Endothelial cell of umbilical vein (primary cell): ENCODE data around the gene FAM50A. TPM values are rescaled to one million over a fixed set of nuclear protein-coding genes. Genes with fewer than 3 reads are reported as not detected.
"Not testable (repeated sequence)": the region's sequence is repeated elsewhere in the genome, so short reads cannot be mapped to it uniquely, and the experiment has no call there.

Experiments
- Bru-seq: library from RNA; stranded (reverse); fragments of 400-500 nt; gene quantifications from one replicate; lab custom pipeline; 2021; lab: Mats Ljungman, UMichigan
- BruChase-seq, 2 experiments: library from RNA; stranded (reverse); fragments of 400-500 nt; gene quantifications; one replicate each; lab custom pipeline; 2021; lab: Mats Ljungman, UMichigan
- BruUV-seq: library from RNA; stranded (reverse); fragments of 400-500 nt; replicated peaks from 2 replicates; lab custom pipeline; 2021; lab: Mats Ljungman, UMichigan
- CTCF ChIA-PET: fragments of 300-600, 350-600 bp; sonication (Branson Sonifier 250); formaldehyde crosslinking; loops from one replicate; lab custom pipeline; 2021; ENCODE audit warnings: antibody characterized with exemption, inconsistent platforms; lab: Charles Lee
- POLR2A ChIA-PET: fragments of 300-600, 350-600 bp; sonication (Branson Sonifier 250); formaldehyde crosslinking; loops from one replicate; lab custom pipeline; 2021; ENCODE audit warnings: antibody characterized with exemption, inconsistent platforms; lab: Charles Lee
- DNase-seq: peaks from one replicate; pipeline ENCODE4 v3.0.0-alpha.2; 2011; ENCODE audit warnings: low read depth, low spot score
- FAIRE-seq: peaks from 2 replicates; lab custom pipeline; 2011; peaks lifted over from hg19 to GRCh38; lab: Jason Lieb, UNC
- H2AFZ ChIP-seq: 2 replicates; pipeline ENCODE4 v1.6.0; 2012; ENCODE audit warnings: low read depth, low read length, control low read depth, inconsistent platforms
- H3K27ac ChIP-seq: 2 replicates; pipeline ENCODE4 v1.5.1; 2011; ENCODE audit warnings: low read depth, mild to moderate bottlenecking, control low read depth, low read length, moderate library complexity; ENCODE audit not compliant: insufficient read depth
- H3K27me3 ChIP-seq, 2 experiments: 2 replicates each; pipeline versions ENCODE4 v1.6.0 to v1.6.1; 2011; ENCODE audit warnings: low read length in 2 of 2, mixed read lengths in 1 of 2; ENCODE audit not compliant: control insufficient read depth in 2 of 2, insufficient read depth in 2 of 2
- H3K36me3 ChIP-seq, 2 experiments: 2 replicates in 1 of 2; 3 replicates in 1 of 2; pipeline ENCODE4 v1.5.1; 2011; ENCODE audit warnings: low read length in 2 of 2, mild to moderate bottlenecking in 1 of 2, moderate library complexity in 1 of 2; ENCODE audit not compliant: control insufficient read depth in 2 of 2, insufficient read depth in 2 of 2; ENCODE audit errors: extremely low read depth in 1 of 2
- H3K4me1 ChIP-seq: 3 replicates; pipeline ENCODE4 v1.5.1; 2011; ENCODE audit warnings: mild to moderate bottlenecking, low read length; ENCODE audit not compliant: control insufficient read depth, insufficient read depth; ENCODE audit errors: extremely low read depth
- H3K4me2 ChIP-seq: 2 replicates; pipeline ENCODE4 v1.6.1; 2011; ENCODE audit warnings: low read length, control low read depth, mixed read lengths; ENCODE audit not compliant: insufficient read depth
- H3K4me3 ChIP-seq, 3 experiments: fragments of 200-600 bp in 1 of 3; sonication (generic), shearing (Covaris generic) in 1 of 3; replicated peaks in 1 of 3; 2 replicates each; pipeline ENCODE4 v1.5.1; 2011 to 2016; ENCODE audit warnings: control low read depth in 3 of 3, low read length in 3 of 3, mild to moderate bottlenecking in 2 of 3, inconsistent platforms in 1 of 3, low read depth in 1 of 3, moderate library complexity in 1 of 3; ENCODE audit not compliant: insufficient read depth in 1 of 3
- H3K79me2 ChIP-seq: 2 replicates; pipeline ENCODE4 v1.6.0; 2012; ENCODE audit warnings: low read length, inconsistent platforms; ENCODE audit not compliant: control insufficient read depth, insufficient read depth
- H3K9ac ChIP-seq: replicated peaks from 2 replicates; pipeline ENCODE3; 2011; ENCODE audit warnings: low read length, control low read depth; ENCODE audit not compliant: insufficient read depth; ENCODE audit errors: extremely low read depth
- H3K9me1 ChIP-seq: replicated peaks from 3 replicates; pipeline ENCODE4 v1.6.0; 2011; ENCODE audit warnings: mild to moderate bottlenecking, low read length; ENCODE audit not compliant: control insufficient read depth, insufficient read depth; ENCODE audit errors: extremely low read depth
- H3K9me3 ChIP-seq: replicated peaks from 2 replicates; pipeline ENCODE4 v1.5.1; 2012; ENCODE audit warnings: low read length, inconsistent platforms; ENCODE audit not compliant: control insufficient read depth, insufficient read depth
- H4K20me1 ChIP-seq: replicated peaks from 2 replicates; pipeline ENCODE3; 2011; ENCODE audit warnings: mild to moderate bottlenecking, low read length; ENCODE audit not compliant: control insufficient read depth, insufficient read depth; ENCODE audit errors: extremely low read depth
- MYC ChIP-seq: IDR thresholded peaks from one replicate; pipeline ENCODE4 v1.6.1; 2011; ENCODE audit warnings: mild to moderate bottlenecking, low read depth, low read length
- POLR2AphosphoS5 ChIP-seq: IDR thresholded peaks from 2 replicates; pipeline ENCODE4 v1.6.1; 2012; ENCODE audit warnings: low read depth, mild to moderate bottlenecking, control low read depth, low read length, moderate library complexity; ENCODE audit not compliant: insufficient read depth
- dilution Hi-C: fragments of 300-500 bp; cut with MboI; formaldehyde crosslinking; loops from one replicate; pipeline ENCODE4 v1.15.0; 2019; ENCODE audit warnings: low sequenced_read_pairs; ENCODE audit not compliant: extremely low pct_ligation_motif_present
- intact Hi-C: fragments of 100-400 bp; cut with micrococcal nuclease; formaldehyde crosslinking; loops from one replicate; pipeline ENCODE4 v1.10.0; 2022
- long read RNA-seq: library from polyadenylated mRNA; stranded (forward); transcript quantifications from one replicate; pipeline ENCODE4 v2.0.0, GENCODE V29; 2021
- polyA minus RNA-seq, 3 experiments: library from RNA; depleted of rRNA, polyadenylated mRNA; stranded (reverse); fragments of >200 nt; gene quantifications; 1 replicate in 1 of 3; 2 replicates in 2 of 3; pipeline ENCODE4 v1.2.3, GENCODE V29; 2011
- polyA plus RNA-seq, 4 experiments: library from polyadenylated mRNA; depleted of rRNA in 3 of 4; stranded (reverse) in 3 of 4; unstranded in 1 of 4; fragments of >200 nt; gene quantifications; 2 replicates each; pipeline versions ENCODE4 v1.2.1 to v1.2.3, GENCODE V29; 2011 to 2012; ENCODE audit warnings: missing spikeins in 1 of 4
- total RNA-seq: library from RNA; stranded (reverse); gene quantifications from 2 replicates; pipeline ENCODE4 v1.2.3, GENCODE V29; 2021

The FAM50A gene, protein sequence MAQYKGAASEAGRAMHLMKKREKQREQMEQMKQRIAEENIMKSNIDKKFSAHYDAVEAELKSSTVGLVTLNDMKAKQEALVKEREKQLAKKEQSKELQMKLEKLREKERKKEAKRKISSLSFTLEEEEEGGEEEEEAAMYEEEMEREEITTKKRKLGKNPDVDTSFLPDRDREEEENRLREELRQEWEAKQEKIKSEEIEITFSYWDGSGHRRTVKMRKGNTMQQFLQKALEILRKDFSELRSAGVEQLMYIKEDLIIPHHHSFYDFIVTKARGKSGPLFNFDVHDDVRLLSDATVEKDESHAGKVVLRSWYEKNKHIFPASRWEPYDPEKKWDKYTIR
- total RNA-seq (111 and 123 TPM in 2 replicates), polyA plus RNA-seq (66.6 and 75.9 TPM in 2 replicates), polyA minus RNA-seq (69.6 and 72.8 TPM in 2 replicates), Bru-seq, nascent RNA (percentile 64 among the genes with signal in this experiment), BruChase-seq, experiment 1, labeled RNA remaining after a 6-hour chase (percentile 87 among the genes with signal in this experiment), BruChase-seq, experiment 2, labeled RNA remaining after a 2-hour chase (percentile 85 among the genes with signal in this experiment)
- polyA plus RNA-seq (2011; cell fraction: cytosol; rRNA removed): 102 and 105 TPM in 2 replicates
- 244 and 250 TPM in 2 replicates for polyA plus RNA-seq (2011; cell fraction: nucleus; rRNA removed)
- 131 and 172 TPM in 2 replicates for polyA plus RNA-seq (2012)
- polyA minus RNA-seq (2011; cell fraction: cytosol; rRNA and poly(A)+ RNA removed): 22.5 TPM
- polyA minus RNA-seq (2011; cell fraction: nucleus; rRNA and poly(A)+ RNA removed): 39.7 and 43.1 TPM in 2 replicates
- long read RNA-seq, transcript FAM50A-202 (13 exons, 1,352 nt): major isoform, 209 of 265 reads
- long read RNA-seq, transcript FAM50A-203 (12 exons, 1,470 nt): minor isoform, 7 of 265 reads
- long read RNA-seq, partial matches to known transcripts: 25 of 265 reads
- long read RNA-seq, other reads (novel, unspliced or antisense): 24 of 265 reads

DNA sequence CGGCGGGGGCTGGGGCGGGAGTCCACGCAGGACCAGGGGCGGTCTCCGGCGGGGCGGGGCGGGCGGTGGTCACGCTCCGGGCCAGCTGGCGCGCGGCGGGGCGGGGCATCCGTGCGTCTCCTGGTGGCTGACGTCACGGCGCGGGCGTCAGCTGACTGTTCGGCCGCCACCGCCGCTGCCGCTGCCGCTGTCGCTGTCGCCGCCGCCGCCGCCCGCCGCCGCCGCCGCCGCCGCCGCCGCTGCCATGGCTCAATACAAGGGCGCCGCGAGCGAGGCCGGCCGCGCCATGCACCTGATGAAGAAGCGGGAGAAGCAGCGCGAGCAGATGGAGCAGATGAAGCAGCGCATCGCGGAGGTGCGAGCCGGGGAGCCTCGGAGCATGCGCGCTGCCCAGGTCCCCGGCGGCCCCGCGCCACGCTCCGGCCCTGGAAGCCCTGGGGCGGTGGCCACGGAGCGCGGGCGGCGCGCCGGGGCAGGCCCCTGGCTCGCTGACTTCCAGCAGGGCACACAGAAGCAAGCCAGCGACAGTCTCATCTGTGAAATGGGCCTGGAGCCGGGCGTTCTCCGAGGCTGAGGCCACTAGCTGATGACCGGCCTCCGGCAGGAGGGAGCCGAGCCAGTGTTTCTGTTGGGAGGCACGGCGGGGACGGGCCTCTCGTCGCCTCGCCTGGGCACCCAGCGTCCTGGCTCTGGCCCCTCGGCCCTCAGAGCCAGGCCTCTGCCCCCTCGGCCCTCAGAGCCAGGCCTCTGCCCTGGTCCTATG lies at the start of gene FAM50A:
Gene FAM50A, plus strand, starts transcription at position 150 of the 763 bp plus-strand sequence. Its CDS starts 95 bp downstream, at position 245.
- Histone ChIP-seq H3K27me3 (no peaks in the 10 kb centered on the region), H3K4me3 (peak within 1 kb of the TSS; percentile 35 to 69 (median 50)), H3K27ac (peak within 1 kb of the TSS; percentile 63), H2AFZ (peak within 1 kb of the TSS; percentile 26), H3K9ac (peak within 1 kb of the TSS; percentile 84), H3K4me1 (peaks cover 8% of the 10 kb centered on the region), H3K4me2 (peak within 1 kb of the TSS; percentile 74), H3K9me1 (no peaks in the 10 kb centered on the region), H4K20me1 (no peaks in the 10 kb centered on the region), H3K36me3 (peaks cover 4 to 39% of the 10 kb centered on the region in 2 experiments), H3K9me3 (no peaks in the 10 kb centered on the region), H3K79me2 (peaks cover 45% of the 10 kb centered on the region)
- intact Hi-C loops (loop anchor here (5.0 kb wide), 2 partner anchors 33 to 37 kb away; partner anchors contain the start of genes DNASE1L1 and LAGE3), dilution Hi-C loops (no loop called here)
- ChIA-PET CTCF (interaction anchor here (0.7 to 1.5 kb wide), 4 partner anchors 19 to 83 kb away, joined by 3 to 5 read pairs (median 4); partner anchors contain the start of gene RPL10), POLR2A (no interaction called here)
- BruUV-seq: no TSS peak
- TF ChIP-seq MYC: no peak
- peak; percentile 44 for TF ChIP-seq POLR2AphosphoS5
- FAIRE-seq (peak; percentile 54), DNase-seq (peak; percentile 40)

GRCh38 chrX:154396363-154396762 lies 47.6 kb upstream of the FAM50A start:
- H3K79me2 ChIP-seq: peaks cover 20% of the 10 kb centered on the region
- H3K4me1 ChIP-seq, FAIRE-seq, H3K27ac ChIP-seq, BruUV-seq, DNase-seq, H3K9me1 ChIP-seq, dilution Hi-C loops, H3K4me3 ChIP-seq, H4K20me1 ChIP-seq, H3K4me2 ChIP-seq, H3K9me3 ChIP-seq, H3K9ac ChIP-seq, H2AFZ ChIP-seq, intact Hi-C loops, H3K27me3 ChIP-seq: not testable (repeated sequence)
- POLR2A ChIA-PET: interaction anchor here (0.6 kb wide), 1 partner anchor 32 kb away, joined by 3 read pairs; no protein-coding TSS in a partner anchor
- H3K36me3 ChIP-seq: peaks cover 15 to 16% of the 10 kb centered on the region in 2 experiments
- CTCF ChIA-PET: interaction anchor here (2.1 kb wide), 1 partner anchor 23 kb away, joined by 6 read pairs; no protein-coding TSS in a partner anchor
